Middle frontal gyrus (tissue), 1 donor: ENCODE results near the gene UGT1A9.

ENCODE experiments used
- DNase-seq: peaks from one replicate; pipeline ENCODE4 v3.0.0-alpha.2; 2015; ENCODE audit warnings: low spot score; ENCODE audit errors: extremely low spot score

Gene UGT1A9

GRCh38 chr2:233816334-233816733 is 144.6 kb downstream of the UGT1A9 start:
- no peak for DNase-seq

GRCh38 chr2:233816771-233817170 is 145.1 kb downstream of the UGT1A9 start:
- DNase-seq: no peak

- DNase-seq: no peak
Measured at GRCh38 chr2:233817361-233817911, 145.7 kb downstream of the UGT1A9 start.

- DNase-seq: no peak
Measured at GRCh38 chr2:233817995-233818638, 146.4 kb downstream of the UGT1A9 start.

DNA sequence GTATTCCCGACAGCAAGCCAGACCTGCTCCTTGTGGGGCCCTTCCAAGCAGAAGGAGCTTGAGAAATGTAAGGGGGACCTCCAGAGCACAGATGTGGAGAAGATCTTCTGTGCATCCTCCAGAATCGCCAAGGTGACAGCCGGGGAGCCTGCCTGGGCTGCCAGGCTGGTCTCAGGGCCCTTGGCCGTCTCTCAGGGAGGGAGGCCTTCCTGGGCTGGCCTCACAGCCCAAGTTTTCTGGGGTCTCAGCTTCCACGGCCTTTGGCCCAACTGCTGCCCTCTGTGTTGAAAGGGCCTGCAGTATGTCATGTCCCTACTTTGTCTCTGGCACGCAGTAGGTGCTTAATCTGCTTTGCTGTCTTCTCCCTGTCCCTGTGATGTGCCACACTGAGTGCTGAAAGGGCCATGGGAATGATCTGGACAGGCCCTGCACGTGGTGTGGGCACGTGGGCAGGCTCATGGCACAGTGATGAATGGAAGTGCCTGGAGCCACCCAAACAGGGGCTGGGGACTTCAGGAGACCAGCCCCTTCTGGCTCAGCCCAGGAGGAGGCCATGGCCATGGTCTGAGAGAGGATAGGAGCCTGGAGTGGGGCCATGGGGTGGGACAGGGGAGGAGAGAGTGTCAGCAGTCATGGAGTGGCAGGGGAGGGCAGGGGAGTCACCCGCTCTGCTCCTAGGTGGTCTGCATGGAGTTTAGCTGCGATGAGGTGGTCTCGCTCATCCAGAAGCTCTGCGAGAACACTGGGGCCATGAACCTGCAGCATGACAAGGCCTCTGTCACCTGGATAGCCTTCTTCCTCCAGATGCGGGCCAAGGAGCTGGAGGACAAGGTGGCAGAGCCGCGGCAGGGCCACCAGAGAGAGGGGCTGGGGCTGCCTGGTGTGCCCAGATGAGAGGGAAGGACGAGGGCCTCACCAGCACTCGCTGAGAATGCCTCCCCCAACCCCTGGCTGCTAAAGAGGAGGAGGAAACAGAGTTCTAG is 147.2 kb downstream of the UGT1A9 start:
- DNase-seq: no peak

- DNase-seq: no peak
Measured at GRCh38 chr2:233819884-233820773, 148.4 kb downstream of the UGT1A9 start.

- DNase-seq: no peak
Measured at GRCh38 chr2:233820774-233821105, 149.0 kb downstream of the UGT1A9 start.

DNA sequence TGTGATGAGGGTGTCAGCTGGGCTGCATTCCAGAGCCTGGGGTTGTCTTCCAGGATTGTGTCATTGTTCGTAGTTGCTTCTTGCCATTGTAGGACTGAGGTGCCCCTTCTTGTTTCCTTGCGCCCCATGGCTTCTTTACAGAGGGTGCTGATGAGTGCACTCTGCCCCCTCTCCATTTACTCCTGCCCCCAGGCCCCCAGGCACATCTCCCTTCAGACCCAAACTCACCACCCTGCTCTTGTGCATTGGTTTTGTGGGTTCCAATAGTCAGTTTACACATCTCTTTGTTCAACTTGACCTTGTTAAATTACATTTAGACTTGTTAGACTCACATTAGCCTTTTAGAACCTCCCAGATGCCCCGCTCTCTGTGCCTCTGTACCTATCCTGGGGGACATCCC is 149.5 kb downstream of the UGT1A9 start:
- no peak for DNase-seq

- no peak for DNase-seq
Measured at GRCh38 chr2:233821709-233822100, 150.0 kb downstream of the UGT1A9 start.

DNA sequence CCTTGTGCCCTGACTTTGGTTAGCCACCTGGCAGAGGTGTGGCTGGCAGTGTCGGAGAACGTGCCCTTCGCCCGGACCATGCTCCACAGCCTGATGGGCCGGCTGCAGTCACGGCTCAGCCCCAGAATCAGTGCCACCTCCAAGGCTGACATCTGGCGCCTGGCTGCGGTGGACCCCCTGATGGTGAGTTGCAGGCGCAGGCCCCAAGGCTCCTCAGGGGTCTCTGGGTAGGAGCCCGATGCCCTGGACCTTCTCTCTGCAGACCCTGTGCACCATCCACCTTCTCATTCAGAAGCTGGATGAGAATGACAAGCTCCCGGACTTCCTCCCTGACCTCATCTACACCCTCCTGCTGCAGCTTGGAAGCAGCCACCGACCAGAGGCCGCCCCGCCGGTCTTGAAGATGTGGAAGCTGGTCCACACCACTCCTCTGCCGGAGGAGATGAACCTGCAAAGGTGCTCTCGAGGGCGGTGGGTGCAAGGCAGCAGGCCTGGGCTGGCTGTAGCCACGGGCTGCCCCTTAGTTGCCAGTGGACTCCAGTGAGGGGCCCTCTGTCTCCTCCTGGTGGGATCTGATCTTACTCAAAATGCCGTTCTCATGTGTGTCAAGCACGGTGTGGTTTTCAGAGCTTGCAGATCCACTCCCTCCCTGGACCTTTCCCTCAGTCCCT is 150.5 kb downstream of the UGT1A9 start:
- DNase-seq: no peak
